Activated T-cell treated with anti-CD3 and anti-CD28 coated beads for 48 hours (primary cell): ENCODE measurements around the gene SMAD2.

Source experiments
- DNase-seq: peaks from one replicate; pipeline ENCODE4 v3.0.0-alpha.2; 2020; ENCODE audit warnings: low read depth

Gene SMAD2

GRCh38 chr18:47895565-47896250, 34.8 kb downstream of the SMAD2 start:
- no peak for DNase-seq

- no peak for DNase-seq
These were observed 36.3 kb downstream of the SMAD2 start for GRCh38 chr18:47893939-47894699.

- DNase-seq, result no peak
These were observed 37.4 kb downstream of the SMAD2 start for GRCh38 chr18:47893047-47893446.

- DNase-seq, result no peak
These were observed 42.3 kb downstream of the SMAD2 start for GRCh38 chr18:47888156-47888555.

- DNase-seq, result no peak
These were observed 43.2 kb downstream of the SMAD2 start for GRCh38 chr18:47887227-47887626.

GRCh38 chr18:47883771-47884413, 46.6 kb downstream of the SMAD2 start:
- no peak for DNase-seq

GRCh38 chr18:47882641-47883040, 47.8 kb downstream of the SMAD2 start:
- no peak for DNase-seq

- no peak for DNase-seq
These were observed 48.6 kb downstream of the SMAD2 start for GRCh38 chr18:47881752-47882455.

- DNase-seq, result no peak
These were observed 49.4 kb downstream of the SMAD2 start for GRCh38 chr18:47881042-47881441.

GRCh38 chr18:47877892-47878291, 52.6 kb downstream of the SMAD2 start:
- no peak for DNase-seq

GRCh38 chr18:47876813-47877212, 53.6 kb downstream of the SMAD2 start:
- DNase-seq, result no peak

- DNase-seq, result no peak
These were observed 56.8 kb downstream of the SMAD2 start for GRCh38 chr18:47873625-47874024.

GRCh38 chr18:47872426-47872825, 58.0 kb downstream of the SMAD2 start:
- no peak for DNase-seq

- DNase-seq, result no peak
These were observed 59.2 kb downstream of the SMAD2 start for GRCh38 chr18:47871288-47871687.

- DNase-seq, result no peak
These were observed 59.9 kb downstream of the SMAD2 start for GRCh38 chr18:47870605-47871004.

GRCh38 chr18:47868744-47869143, 61.7 kb downstream of the SMAD2 start:
- no peak for DNase-seq

GRCh38 chr18:47865183-47865582, 65.3 kb downstream of the SMAD2 start:
- no peak for DNase-seq

GRCh38 chr18:47863041-47863440, 67.4 kb downstream of the SMAD2 start:
- DNase-seq, result no peak

- DNase-seq, result no peak
These were observed 71.9 kb downstream of the SMAD2 start for GRCh38 chr18:47858607-47859006.

- no peak for DNase-seq
These were observed 82.8 kb downstream of the SMAD2 start for GRCh38 chr18:47847635-47848034.

GRCh38 chr18:47846431-47846830, 84.0 kb downstream of the SMAD2 start:
- no peak for DNase-seq

GRCh38 chr18:47844828-47845498, 85.5 kb downstream of the SMAD2 start:
- DNase-seq, result no peak
